ENCODE data around the gene HUNK.
"Not testable (repeated sequence)": the region's sequence is repeated elsewhere in the genome, so short reads cannot be mapped to it uniquely, and the experiment has no call there.

Gene HUNK

GRCh38 chr21:31922881-31923280 lies 50.1 kb downstream of the HUNK start:
- DNase-seq (ENCODE audit: low spot score) = no peak

DNA sequence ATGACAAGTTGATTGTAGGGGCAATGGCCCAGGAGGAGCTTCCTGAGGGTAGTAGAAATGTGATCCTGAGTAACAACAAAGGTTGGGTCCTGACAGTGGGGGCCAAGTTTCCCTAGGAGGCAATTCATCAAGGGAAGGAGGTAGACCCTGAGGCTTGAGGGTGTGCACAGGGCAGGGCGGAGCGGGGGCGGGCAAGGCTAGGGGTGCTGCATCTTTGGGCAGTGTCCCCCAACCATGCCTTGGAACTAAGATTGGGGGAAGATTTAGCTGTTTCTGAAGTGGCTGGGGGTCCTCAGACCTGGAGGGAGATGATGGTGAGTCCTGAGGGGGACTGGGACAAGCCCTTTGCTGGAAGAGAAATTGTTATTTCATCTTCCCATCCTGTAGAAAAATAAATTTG lies 50.9 kb downstream of the HUNK start:
- no peak for DNase-seq (ENCODE audit: low spot score)

DNA sequence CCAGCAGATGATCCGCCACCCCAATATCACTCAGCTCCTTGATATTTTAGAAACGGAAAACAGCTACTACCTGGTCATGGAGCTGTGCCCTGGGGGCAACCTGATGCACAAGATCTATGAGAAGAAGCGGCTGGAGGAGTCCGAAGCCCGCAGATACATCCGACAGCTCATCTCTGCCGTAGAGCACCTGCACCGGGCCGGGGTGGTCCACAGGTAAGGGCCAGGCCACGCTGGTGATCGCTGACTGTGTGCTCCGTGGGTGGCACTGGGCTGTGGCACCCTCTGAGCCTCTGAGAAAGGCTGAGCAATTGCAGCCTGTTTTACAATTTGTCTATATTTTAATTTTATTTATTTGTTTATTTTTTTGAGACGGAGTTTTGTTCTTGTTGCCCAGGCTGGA lies 51.7 kb downstream of the HUNK start:
- no peak for DNase-seq (ENCODE audit: low spot score)

DNA sequence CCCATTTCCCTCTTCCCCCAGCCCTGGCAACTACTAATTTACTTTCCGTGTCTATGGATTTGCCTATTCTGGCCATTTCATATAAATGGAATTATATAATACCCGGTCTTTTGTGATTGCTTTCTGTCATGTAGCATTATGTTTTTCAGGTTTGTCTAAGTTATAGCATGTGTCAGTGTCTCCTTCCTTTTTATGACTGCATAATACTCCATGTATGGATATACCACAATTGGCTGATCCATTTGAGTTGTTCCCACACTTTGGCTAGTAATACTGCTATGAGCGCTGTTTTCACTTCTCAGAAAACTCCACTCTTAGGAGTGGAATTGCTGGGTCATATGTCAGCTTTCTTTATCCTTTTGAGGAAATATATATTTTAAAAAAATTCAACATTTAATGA lies 53.7 kb downstream of the HUNK start:
- DNase-seq (ENCODE audit: low spot score) = no peak

DNA sequence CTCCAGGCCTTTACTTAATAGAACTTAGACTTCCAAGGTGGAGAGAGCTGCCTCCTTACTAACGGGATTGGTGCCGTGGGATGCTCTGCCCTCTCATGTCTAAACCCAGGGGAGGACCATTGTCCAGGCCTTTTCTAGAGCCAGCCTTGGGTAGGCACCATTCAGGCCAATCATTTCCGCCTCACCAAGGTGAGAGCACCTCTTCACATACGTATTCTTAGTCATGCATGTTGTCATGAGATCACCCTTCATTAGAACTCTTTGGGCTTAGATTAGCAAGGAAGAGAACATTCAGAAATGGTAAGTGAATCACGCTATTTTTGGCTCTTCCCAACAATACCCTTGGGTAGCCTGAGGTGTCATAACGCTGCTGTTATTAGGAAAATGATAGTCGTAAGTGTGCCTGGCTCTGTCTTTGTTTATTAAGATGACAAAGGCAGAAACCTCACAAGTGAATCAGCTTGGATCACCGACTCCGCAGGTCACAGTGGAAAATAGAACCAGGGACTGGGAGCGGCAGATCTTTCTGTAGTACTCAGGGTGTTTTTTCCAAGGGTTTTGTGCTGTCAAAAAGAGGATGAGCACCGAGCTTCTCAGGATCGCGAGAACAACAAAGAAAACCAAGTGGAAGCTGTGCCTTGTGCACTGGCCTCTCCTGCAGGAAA lies 55.0 kb downstream of the HUNK start:
- DNase-seq (ENCODE audit: low spot score) = no peak

DNA sequence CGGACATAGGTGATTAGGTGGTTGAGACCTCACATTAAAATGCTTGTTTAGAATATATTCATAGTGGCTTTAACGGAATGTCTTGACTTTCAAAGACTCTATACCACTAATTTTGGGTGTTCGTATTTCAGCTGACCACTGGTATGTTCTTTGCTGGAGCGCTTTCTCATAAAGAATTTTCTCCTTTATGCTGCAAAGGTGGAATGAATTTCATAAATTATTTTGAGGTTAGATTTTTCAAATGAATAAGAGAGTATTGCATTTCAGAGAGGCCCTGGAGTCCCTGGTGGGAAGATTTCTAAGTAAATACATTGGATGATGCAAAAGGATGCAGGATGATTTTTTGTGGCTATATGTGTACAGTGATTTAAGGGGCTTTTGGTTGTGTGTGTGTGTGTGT lies 55.8 kb downstream of the HUNK start:
- no peak for DNase-seq (ENCODE audit: low spot score)

DNA sequence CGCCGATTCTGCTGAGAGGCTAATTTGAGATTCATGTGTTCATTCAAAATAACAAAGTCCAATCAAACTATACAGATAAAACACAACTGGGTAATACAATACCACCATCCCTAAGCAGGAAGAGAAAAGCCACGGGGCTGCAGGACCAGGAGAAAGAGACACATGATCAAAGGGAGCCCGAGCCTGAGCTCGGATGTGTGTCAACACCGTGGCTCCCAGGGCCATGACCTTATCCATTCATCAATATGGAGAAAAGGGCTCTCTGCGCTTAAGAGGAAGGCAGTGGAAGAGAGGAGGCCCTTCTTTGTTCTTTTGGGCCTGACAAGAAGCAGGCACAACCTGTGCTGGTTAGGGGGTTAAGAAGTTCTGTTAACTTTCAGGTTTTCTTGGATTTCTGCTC lies 56.7 kb downstream of the HUNK start:
- no peak for DNase-seq (ENCODE audit: low spot score)

GRCh38 chr21:31930001-31930400 lies 57.2 kb downstream of the HUNK start:
- DNase-seq (ENCODE audit: low spot score) = no peak

DNA sequence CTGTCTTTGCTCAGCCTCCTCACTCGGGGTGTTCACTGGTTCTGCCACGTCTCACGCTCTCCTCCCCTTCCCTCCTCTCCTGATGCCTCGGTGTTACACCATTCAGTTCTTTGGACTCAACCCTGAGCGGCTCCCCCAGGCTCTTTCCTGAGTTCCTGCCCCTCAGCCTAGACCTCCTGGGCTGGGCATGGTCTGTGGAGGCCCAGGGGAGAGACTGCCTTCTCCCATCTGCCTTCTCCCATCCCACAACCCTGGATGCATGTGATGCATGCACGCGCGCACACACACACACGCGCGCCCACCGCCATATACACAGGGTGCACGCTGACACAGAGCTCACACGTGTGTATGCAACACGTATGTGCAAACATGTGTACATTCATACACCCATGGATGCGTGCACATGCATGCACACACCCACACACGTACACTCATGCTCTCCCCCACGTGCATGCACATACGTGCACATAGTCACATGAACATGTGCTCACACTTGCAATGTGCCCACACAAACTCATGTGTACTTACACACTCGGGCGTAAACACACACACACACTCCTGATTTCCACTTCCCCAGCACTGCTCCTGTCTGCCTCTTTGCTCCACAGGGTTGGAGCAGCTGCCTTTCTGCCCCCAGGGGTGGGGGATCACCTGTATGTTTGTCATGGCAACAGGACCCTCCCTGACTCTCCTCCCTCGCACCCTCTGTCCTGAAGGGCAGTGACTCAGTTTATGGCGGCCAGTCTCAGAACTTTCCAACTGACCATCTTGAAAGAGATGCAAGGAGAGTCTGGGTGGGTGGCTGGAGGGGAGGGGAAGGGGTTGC lies 59.0 kb downstream of the HUNK start:
- DNase-seq (ENCODE audit: low spot score) = no peak

DNA sequence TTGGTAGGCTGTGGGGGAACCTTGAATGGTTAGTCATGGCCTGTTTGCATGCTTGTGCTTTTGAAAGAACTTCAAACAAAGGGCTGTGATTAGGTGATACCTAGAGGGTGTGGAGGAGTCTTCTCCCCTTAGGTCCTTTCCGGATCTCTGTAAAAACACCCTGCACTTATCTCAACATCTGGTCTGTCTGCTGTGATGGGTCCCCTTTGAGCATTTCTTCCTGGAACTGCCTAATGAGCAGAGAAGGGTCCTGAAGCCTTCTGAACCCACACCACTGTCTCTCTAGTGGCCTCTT lies 59.6 kb downstream of the HUNK start:
- DNase-seq (ENCODE audit: low spot score) = no peak

- DNase-seq (ENCODE audit: low spot score) = no peak
These were observed 64.5 kb downstream of the HUNK start for GRCh38 chr21:31937303-31937702.

DNA sequence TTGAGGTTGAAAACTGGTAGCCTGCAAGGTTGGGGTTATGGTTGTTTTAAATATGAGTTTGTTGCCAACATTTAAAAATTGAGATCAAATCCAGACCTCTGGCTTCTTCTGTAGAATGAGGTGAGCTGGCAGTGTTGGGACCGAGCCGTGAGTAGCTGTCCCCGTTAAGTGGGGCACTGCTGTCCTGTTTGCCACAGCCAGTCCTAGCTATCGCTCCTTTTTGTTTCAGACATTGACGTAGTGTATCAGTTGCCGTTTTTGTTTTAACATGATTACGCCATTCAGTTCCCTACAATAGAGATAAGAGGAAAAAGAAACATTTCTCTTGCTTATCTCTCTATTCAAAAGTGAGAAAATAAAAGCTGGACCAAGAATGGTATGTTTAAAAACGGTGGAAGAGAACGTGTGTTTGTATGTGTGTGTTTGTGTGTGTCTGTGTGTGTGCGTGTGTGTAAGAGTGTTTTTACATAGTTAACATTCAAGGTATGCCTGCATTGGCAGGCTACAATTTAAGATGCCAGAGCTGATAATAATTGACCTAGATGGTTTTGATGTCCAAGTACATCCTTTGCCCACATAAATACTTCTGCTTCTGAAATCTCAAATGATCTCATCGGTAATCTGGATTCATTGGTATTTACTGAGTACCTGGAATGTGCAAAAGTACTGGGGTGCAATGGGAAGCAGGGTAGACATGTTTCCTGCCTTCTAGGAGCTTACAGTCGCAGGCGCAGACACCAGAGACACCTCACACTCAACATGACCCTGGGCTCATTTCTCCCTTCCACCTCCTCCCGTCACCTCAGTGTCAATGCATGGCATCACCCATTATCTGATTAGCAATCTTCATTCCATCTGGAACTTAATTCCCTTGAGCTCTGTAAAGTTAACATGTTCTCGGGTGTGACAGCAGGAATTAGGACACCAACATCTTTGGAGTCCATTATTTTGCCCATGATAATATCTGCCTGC lies 65.8 kb downstream of the HUNK start:
- DNase-seq (ENCODE audit: low spot score) = no peak

- DNase-seq (ENCODE audit: low spot score) = no peak
These were observed 68.9 kb downstream of the HUNK start for GRCh38 chr21:31941694-31942093.

GRCh38 chr21:31943561-31943960 lies 70.7 kb downstream of the HUNK start:
- DNase-seq (ENCODE audit: low spot score) = no peak

GRCh38 chr21:31945141-31945540 lies 72.3 kb downstream of the HUNK start:
- DNase-seq (ENCODE audit: low spot score) = no peak

- no peak for DNase-seq (ENCODE audit: low spot score)
These were observed 72.7 kb downstream of the HUNK start for GRCh38 chr21:31945546-31945945.

DNA sequence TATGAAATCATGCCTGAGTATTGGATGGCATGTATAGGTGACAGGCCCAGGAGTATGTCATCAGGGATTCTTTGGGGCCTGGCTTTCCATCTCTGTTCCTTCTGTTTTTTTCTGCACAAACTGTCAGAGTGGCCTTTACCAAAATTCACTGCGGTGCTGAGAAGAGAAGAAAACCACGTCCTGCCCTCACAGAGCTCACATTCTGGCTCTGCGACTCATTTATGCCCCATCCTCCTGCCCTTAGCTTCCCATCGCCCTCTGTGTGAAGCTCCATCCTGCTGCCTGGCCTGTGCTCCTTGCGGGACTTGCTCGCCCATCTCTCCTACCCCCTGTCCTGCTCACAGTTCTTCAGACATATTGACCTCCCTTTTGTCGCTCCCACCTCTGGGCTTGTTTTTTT lies 73.4 kb downstream of the HUNK start:
- DNase-seq (ENCODE audit: low spot score) = no peak

DNA sequence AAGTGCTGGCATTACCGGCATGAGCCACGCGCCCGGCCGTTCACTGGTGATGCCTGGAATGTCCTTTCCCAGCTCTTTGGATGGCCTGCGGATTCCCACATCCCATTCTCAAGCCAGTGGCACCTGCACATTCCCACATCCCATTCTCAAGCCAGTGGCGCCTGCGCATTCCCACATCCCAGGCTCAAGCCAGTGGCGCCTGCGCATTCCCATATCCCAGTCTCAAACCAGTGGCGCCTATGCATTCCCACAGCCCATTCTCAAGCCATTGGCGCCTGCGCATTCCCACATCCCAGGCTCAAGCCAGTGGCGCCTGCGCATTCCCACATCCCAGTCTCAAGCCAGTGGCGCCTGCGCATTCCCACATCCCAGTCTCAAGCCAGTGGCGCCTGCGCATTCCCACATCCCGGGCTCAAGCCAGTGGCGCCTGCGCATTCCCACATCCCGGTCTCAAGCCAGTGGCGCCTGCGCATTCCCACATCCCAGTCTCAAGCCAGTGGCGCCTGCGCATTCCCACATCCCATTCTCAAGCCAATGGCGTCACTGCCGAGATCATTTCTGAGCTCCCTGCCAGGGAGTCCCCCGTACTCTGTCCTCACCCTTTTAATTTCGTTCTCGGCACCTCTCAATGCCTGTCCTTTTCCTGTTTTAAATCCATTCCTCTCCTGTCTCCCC lies 74.2 kb downstream of the HUNK start:
- not testable (repeated sequence) for DNase-seq (ENCODE audit: low spot score)

DNA sequence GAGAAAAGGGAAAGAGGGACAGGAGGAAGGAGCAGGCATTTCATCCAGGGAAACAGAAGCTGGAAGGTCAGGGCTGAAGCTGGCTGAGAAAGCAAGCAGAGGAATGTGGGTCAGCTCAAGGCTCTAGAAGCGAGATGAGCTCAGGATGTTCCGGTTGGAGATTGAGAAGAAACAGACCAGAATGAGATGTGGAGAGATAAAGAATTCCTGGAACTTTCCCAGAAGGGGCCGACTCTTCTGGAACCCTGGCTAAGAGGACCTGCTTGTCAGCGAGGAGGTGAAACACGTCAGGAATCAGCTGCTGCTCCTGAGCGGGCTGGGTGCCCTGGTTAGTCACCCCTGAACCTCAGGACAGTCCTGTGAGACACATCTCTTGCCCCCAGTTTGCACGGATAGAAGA lies 75.9 kb downstream of the HUNK start:
- no peak for DNase-seq (ENCODE audit: low spot score)

DNA sequence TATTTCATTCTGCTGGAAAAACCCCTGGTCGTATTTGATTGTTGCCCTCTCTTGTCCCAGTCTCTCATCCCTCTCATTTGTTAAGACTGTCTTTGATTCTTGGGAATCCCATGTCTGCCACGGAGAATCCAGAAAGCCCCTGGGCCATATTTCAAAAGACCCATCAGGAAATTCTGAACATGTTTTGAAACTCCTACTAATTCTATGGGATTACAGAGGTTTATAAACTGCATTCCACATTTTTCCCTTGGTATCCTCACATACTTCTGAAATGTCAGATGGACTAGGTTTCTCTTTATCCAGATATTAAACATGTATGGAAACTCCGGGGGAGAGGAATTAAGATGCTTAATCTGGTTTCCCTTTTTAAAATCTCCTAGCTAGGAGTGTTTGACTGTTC lies 80.0 kb downstream of the HUNK start:
- no peak for DNase-seq (ENCODE audit: low spot score)

DNA sequence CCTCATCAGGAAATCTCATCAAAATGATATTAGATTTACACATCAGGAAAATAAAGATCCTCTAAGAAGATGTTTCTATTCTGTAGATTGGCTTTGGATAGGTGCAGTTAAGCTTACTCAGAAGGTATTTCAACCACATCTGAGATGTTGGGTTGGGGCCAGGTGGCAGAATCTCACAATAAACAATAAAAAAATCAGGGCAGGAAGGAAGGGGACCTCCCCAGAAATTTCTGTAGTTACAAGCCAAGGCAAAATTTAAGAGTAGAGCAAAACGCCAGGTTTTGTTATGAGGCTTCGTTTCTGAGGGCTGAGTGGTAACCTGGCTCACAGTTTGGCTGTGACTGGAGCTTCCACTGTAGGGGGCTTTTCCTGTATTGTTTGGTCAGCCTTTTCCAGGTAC lies 84.8 kb downstream of the HUNK start:
- DNase-seq (ENCODE audit: low spot score) = no peak

GRCh38 chr21:31959881-31960280 lies 87.1 kb downstream of the HUNK start:
- DNase-seq (ENCODE audit: low spot score) = no peak
